ENCODE results near the gene KYAT1. TPM values are rescaled to one million over a fixed set of nuclear protein-coding genes. Genes with fewer than 3 reads are reported as not detected.

Gene KYAT1
- total and polyA plus RNA-seq, 2 of the 13 experiments (the other 11 are each of a cell fraction or from before 2014, with no cell fraction given) = 9.2 to 46.5 TPM

GRCh38 chr9:128916204-128916603, 34.5 kb upstream of the KYAT1 start:
- Histone ChIP-seq H2AFZ (ENCODE audit: low read length) (no peak overlapping the region), H3K36me3 (replicated peaks in 1 of 2; ENCODE audit: control insufficient read depth in 1 of 2, insufficient read depth in 2 of 2, low read length in 2 of 2) (peaks cover 7 to 16% of the 10 kb centered on the region in 2 experiments), H3K79me2 (ENCODE audit: insufficient read depth, low read length) (peaks cover 9% of the 10 kb centered on the region), H3K4me2 (ENCODE audit: low read depth, low read length) (peak overlapping the region; percentile 27; the same call in 1 of the 2 replicates), H3K9me3 (ENCODE audit: low read length) (no peaks in the 10 kb centered on the region), H3K4me3 (replicated peaks in 1 of 3; ENCODE audit: insufficient read depth in 1 of 3, low read depth in 2 of 3, low read length in 3 of 3) (peak overlapping the region in 1 of 3 experiments; percentile 33; a peak in 1 of 6 replicates), H4K20me1 (ENCODE audit: insufficient read depth, low read length) (no peaks in the 10 kb centered on the region), H3K27me3 (ENCODE audit: control insufficient read depth in 1 of 2, insufficient read depth in 2 of 2, low read length in 2 of 2) (no peaks in the 10 kb centered on the region), H3K9ac (ENCODE audit: insufficient read depth, low read depth, low read length) (peak overlapping the region; percentile 14), H3K4me1 (ENCODE audit: insufficient read depth, low read length) (peaks cover 97% of the 10 kb centered on the region), H3K27ac (ENCODE audit: extremely low read length, insufficient read depth, low read length) (peak overlapping the region; percentile 74)
- in situ Hi-C loops (cut with HindIII; ENCODE audit: extremely low pct_ligation_motif_present, low pct_unique_long_range_greater_than_20kb) (no loop called here), intact Hi-C loops (cut with micrococcal nuclease; ENCODE audit: unreplicated experiment) (no loop called here)
- ChIA-PET POLR2A (interaction anchor here (0.7 to 1.1 kb wide), 2 partner anchors 31 to 35 kb away, joined by 3 to 4 read pairs; no protein-coding TSS in a partner anchor), CTCF (ENCODE audit: low intra/inter-chr PET ratio, low total read pairs) (no interaction called here)
- WGBS (ENCODE audit: low lambda C conversion rate) = 97% methylated on average over 9 of the region's 18 CpGs
- no TSS peak for BruUV-seq (replicated peaks)
- TF ChIP-seq AGO2 (optimal IDR thresholded peaks at IDR 0.05; ENCODE audit: low read depth, low read length) (peak; percentile 28), SNAPC2 (CRISPR knock-in tag; IDR thresholded peaks at IDR 0.05) (no peak), ATF7-NPFF (CRISPR knock-in tag; IDR thresholded peaks at IDR 0.05; ENCODE audit: low read depth) (peak; percentile 31; the same call in 1 of the 2 replicates), ZNF687 (CRISPR knock-in tag; IDR thresholded peaks at IDR 0.05) (peak; percentile 82), THAP9 (CRISPR knock-in tag; IDR thresholded peaks at IDR 0.05; ENCODE audit: borderline replicate concordance) (peak; percentile 30; the same call in 1 of the 2 replicates), HNRNPL (IDR thresholded peaks at IDR 0.05; ENCODE audit: low read depth, low read length) (0 out of 2 replicates have a peak, but pooled peaks have one; percentile 35), ZNF225 (CRISPR knock-in tag; IDR thresholded peaks at IDR 0.05) (peak; percentile 27; the same call in 1 of the 2 replicates), ZBTB38 (CRISPR knock-in tag; IDR thresholded peaks at IDR 0.05) (peak; percentile 91), NCOA5 (CRISPR knock-in tag; IDR thresholded peaks at IDR 0.05) (no peak), ZFP91 (CRISPR knock-in tag; IDR thresholded peaks at IDR 0.05; ENCODE audit: borderline replicate concordance) (peak; percentile 15; the same call in 1 of the 2 replicates), KDM2A (CRISPR knock-in tag; IDR thresholded peaks at IDR 0.05; ENCODE audit: borderline replicate concordance, low read depth) (0 out of 2 replicates have a peak, but pooled peaks have one; percentile 21)
- DNase-seq (ENCODE audit: low spot score) = no peak
- ATAC-seq = no peak
- FAIRE-seq = no peak
